Measurements from ENCODE around the gene CIZ1.
"Not testable (repeated sequence)": the region's sequence is repeated elsewhere in the genome, so short reads cannot be mapped to it uniquely, and the experiment has no call there.

Gene CIZ1

GRCh38 chr9:128136816-128137793, 54.3 kb downstream of the CIZ1 start:
- no peak overlapping the region for H3K23ac ChIP-seq (ENCODE audit: low read length)
- H3K4me2 ChIP-seq (ENCODE audit: low read length): no peak overlapping the region
- no peak overlapping the region for H2AK5ac ChIP-seq (ENCODE audit: low read length)
- no peaks in the 10 kb centered on the region for H3K79me2 ChIP-seq (ENCODE audit: control insufficient read depth, insufficient read depth, low read length)
- no peak overlapping the region for H3K18ac ChIP-seq (ENCODE audit: low read length)
- no peak overlapping the region for H3K4ac ChIP-seq (ENCODE audit: low read depth, low read length)
- no peak for DNase-seq
- H3K9ac ChIP-seq (ENCODE audit: low read length): no peak overlapping the region
- no peaks in the 10 kb centered on the region for H3K27me3 ChIP-seq (ENCODE audit: insufficient read depth, low read length, poor library complexity)
- no peak overlapping the region for H3K56ac ChIP-seq (ENCODE audit: low read length)
- H3K27ac ChIP-seq (ENCODE audit: low read depth, low read length): no peak overlapping the region
- no peak overlapping the region for H2BK15ac ChIP-seq (replicated peaks; ENCODE audit: low read depth)
- H2BK120ac ChIP-seq (ENCODE audit: low read depth, low read length): no peak overlapping the region
- no peak overlapping the region for H4K8ac ChIP-seq (ENCODE audit: low read depth, low read length)
- WGBS (ENCODE audit: extremely low coverage, insufficient coverage, low lambda C conversion rate): no CpG with 5 or more reads among the region's 18 CpGs
- H3K4me1 ChIP-seq (ENCODE audit: control insufficient read depth, low read depth, low read length): no peaks in the 10 kb centered on the region
- no peak overlapping the region for H3K4me3 ChIP-seq (ENCODE audit: low read length)
- H3K79me1 ChIP-seq (ENCODE audit: low read length): no peaks in the 10 kb centered on the region
- no peaks in the 10 kb centered on the region for H3K36me3 ChIP-seq (ENCODE audit: control insufficient read depth, insufficient read depth, low read length)
- H2BK5ac ChIP-seq (ENCODE audit: low read length): no peak overlapping the region
- H4K5ac ChIP-seq (ENCODE audit: low read length): no peak overlapping the region

GRCh38 chr9:128135561-128135960, 55.8 kb downstream of the CIZ1 start:
- H3K4me2 ChIP-seq (ENCODE audit: low read length); H3K79me2 ChIP-seq (ENCODE audit: control insufficient read depth, insufficient read depth, low read length); H3K27me3 ChIP-seq (ENCODE audit: insufficient read depth, low read length, poor library complexity); H3K56ac ChIP-seq (ENCODE audit: low read length); H2BK5ac ChIP-seq (ENCODE audit: low read length); H3K36me3 ChIP-seq (ENCODE audit: control insufficient read depth, insufficient read depth, low read length); H2BK120ac ChIP-seq (ENCODE audit: low read depth, low read length); H3K9ac ChIP-seq (ENCODE audit: low read length); H3K27ac ChIP-seq (ENCODE audit: low read depth, low read length); H4K5ac ChIP-seq (ENCODE audit: low read length); H3K4ac ChIP-seq (ENCODE audit: low read depth, low read length); H3K4me3 ChIP-seq (ENCODE audit: low read length); H3K18ac ChIP-seq (ENCODE audit: low read length); DNase-seq; H3K23ac ChIP-seq (ENCODE audit: low read length); H2AK5ac ChIP-seq (ENCODE audit: low read length); H3K4me1 ChIP-seq (ENCODE audit: control insufficient read depth, low read depth, low read length); H4K8ac ChIP-seq (ENCODE audit: low read depth, low read length); H3K79me1 ChIP-seq (ENCODE audit: low read length); H2BK15ac ChIP-seq (replicated peaks; ENCODE audit: low read depth): not testable (repeated sequence)
- WGBS (ENCODE audit: extremely low coverage, insufficient coverage, low lambda C conversion rate): no CpG with 5 or more reads among the region's 8 CpGs

- H2BK15ac ChIP-seq (replicated peaks; ENCODE audit: low read depth); H3K4me2 ChIP-seq (ENCODE audit: low read length); H3K9ac ChIP-seq (ENCODE audit: low read length); H2BK120ac ChIP-seq (ENCODE audit: low read depth, low read length); H3K27me3 ChIP-seq (ENCODE audit: insufficient read depth, low read length, poor library complexity); H2AK5ac ChIP-seq (ENCODE audit: low read length); H3K23ac ChIP-seq (ENCODE audit: low read length); DNase-seq; H3K4ac ChIP-seq (ENCODE audit: low read depth, low read length); H3K79me1 ChIP-seq (ENCODE audit: low read length); H3K56ac ChIP-seq (ENCODE audit: low read length); H3K36me3 ChIP-seq (ENCODE audit: control insufficient read depth, insufficient read depth, low read length); H3K18ac ChIP-seq (ENCODE audit: low read length); H3K79me2 ChIP-seq (ENCODE audit: control insufficient read depth, insufficient read depth, low read length); H4K8ac ChIP-seq (ENCODE audit: low read depth, low read length); H3K27ac ChIP-seq (ENCODE audit: low read depth, low read length); H2BK5ac ChIP-seq (ENCODE audit: low read length); H4K5ac ChIP-seq (ENCODE audit: low read length); H3K4me3 ChIP-seq (ENCODE audit: low read length); H3K4me1 ChIP-seq (ENCODE audit: control insufficient read depth, low read depth, low read length): not testable (repeated sequence)
- WGBS (ENCODE audit: extremely low coverage, insufficient coverage, low lambda C conversion rate): no CpG with 5 or more reads among the region's 8 CpGs
Observed at GRCh38 chr9:128132139-128132538, 59.2 kb downstream of the CIZ1 start.

GRCh38 chr9:128131346-128131745, 60.0 kb downstream of the CIZ1 start:
- not testable (repeated sequence) for H3K4me2 ChIP-seq (ENCODE audit: low read length); H2AK5ac ChIP-seq (ENCODE audit: low read length); H3K79me2 ChIP-seq (ENCODE audit: control insufficient read depth, insufficient read depth, low read length); H3K56ac ChIP-seq (ENCODE audit: low read length); H3K18ac ChIP-seq (ENCODE audit: low read length); H3K36me3 ChIP-seq (ENCODE audit: control insufficient read depth, insufficient read depth, low read length); H3K27me3 ChIP-seq (ENCODE audit: insufficient read depth, low read length, poor library complexity); H3K4ac ChIP-seq (ENCODE audit: low read depth, low read length); H4K8ac ChIP-seq (ENCODE audit: low read depth, low read length); H3K79me1 ChIP-seq (ENCODE audit: low read length); H3K27ac ChIP-seq (ENCODE audit: low read depth, low read length); H2BK15ac ChIP-seq (replicated peaks; ENCODE audit: low read depth); H3K4me1 ChIP-seq (ENCODE audit: control insufficient read depth, low read depth, low read length); H2BK120ac ChIP-seq (ENCODE audit: low read depth, low read length); H3K9ac ChIP-seq (ENCODE audit: low read length); H4K5ac ChIP-seq (ENCODE audit: low read length); H3K4me3 ChIP-seq (ENCODE audit: low read length); H2BK5ac ChIP-seq (ENCODE audit: low read length); DNase-seq; H3K23ac ChIP-seq (ENCODE audit: low read length)
- WGBS (ENCODE audit: extremely low coverage, insufficient coverage, low lambda C conversion rate): no CpG with 5 or more reads among the region's 8 CpGs

GRCh38 chr9:128130651-128131050, 60.7 kb downstream of the CIZ1 start:
- H3K4me1 ChIP-seq (ENCODE audit: control insufficient read depth, low read depth, low read length); H3K4me3 ChIP-seq (ENCODE audit: low read length); H2BK5ac ChIP-seq (ENCODE audit: low read length); H4K5ac ChIP-seq (ENCODE audit: low read length); H2BK15ac ChIP-seq (replicated peaks; ENCODE audit: low read depth); DNase-seq; H3K27ac ChIP-seq (ENCODE audit: low read depth, low read length); H2AK5ac ChIP-seq (ENCODE audit: low read length); H3K27me3 ChIP-seq (ENCODE audit: insufficient read depth, low read length, poor library complexity); H3K9ac ChIP-seq (ENCODE audit: low read length); H3K36me3 ChIP-seq (ENCODE audit: control insufficient read depth, insufficient read depth, low read length); H3K4ac ChIP-seq (ENCODE audit: low read depth, low read length); H3K23ac ChIP-seq (ENCODE audit: low read length); H3K56ac ChIP-seq (ENCODE audit: low read length); H4K8ac ChIP-seq (ENCODE audit: low read depth, low read length); H3K4me2 ChIP-seq (ENCODE audit: low read length); H3K79me1 ChIP-seq (ENCODE audit: low read length); H2BK120ac ChIP-seq (ENCODE audit: low read depth, low read length); H3K18ac ChIP-seq (ENCODE audit: low read length): not testable (repeated sequence)
- H3K79me2 ChIP-seq (ENCODE audit: control insufficient read depth, insufficient read depth, low read length): peaks cover 15% of the 10 kb centered on the region
- no CpG with 5 or more reads among the region's 7 CpGs for WGBS (ENCODE audit: extremely low coverage, insufficient coverage, low lambda C conversion rate)
